Prostate gland (tissue), 2 donors: Measurements from ENCODE around the gene FAM180B. TPM values are rescaled to one million over a fixed set of nuclear protein-coding genes. Genes with fewer than 3 reads are reported as not detected.
"Not testable (repeated sequence)": the region's sequence is repeated elsewhere in the genome, so short reads cannot be mapped to it uniquely, and the experiment has no call there.

Experiments
- DNase-seq: peaks from one replicate; pipeline ENCODE4 v3.0.0-alpha.2; 2019; ENCODE audit warnings: low spot score
- H3K27ac ChIP-seq, 2 donors: fragments of 200-600 bp; sonication (generic); 2 replicates each; pipeline ENCODE4 v1.5.1; 2017 to 2019
- H3K27me3 ChIP-seq: fragments of 200-600 bp; sonication (generic); replicated peaks from 2 replicates; pipeline ENCODE4 v1.5.1; 2019; ENCODE audit not compliant: insufficient read depth
- H3K36me3 ChIP-seq, 2 donors: fragments of 200-600 bp; sonication (generic); 1 replicate in 1 of 2; 2 replicates in 1 of 2; pipeline versions ENCODE4 v1.5.1 to v1.8.1; 2017 to 2019
- H3K4me1 ChIP-seq: fragments of 200-600 bp; sonication (generic); replicated peaks from 2 replicates; pipeline ENCODE4 v1.5.1; 2019
- H3K4me3 ChIP-seq, 2 donors: fragments of 200-600 bp; sonication (generic); 2 replicates each; pipeline ENCODE4 v1.5.1; 2017 to 2019
- H3K9me3 ChIP-seq: fragments of 200-600 bp; sonication (generic); 2 replicates; pipeline ENCODE4 v1.5.1; 2017
- POLR2A ChIP-seq: fragments of 450-650 bp; IDR thresholded peaks from one replicate; pipeline ENCODE4 v1.6.1; 2016; ENCODE audit warnings: antibody characterized with exemption, mild to moderate bottlenecking
- POLR2AphosphoS5 ChIP-seq: sonication (generic); formaldehyde crosslinking; IDR thresholded peaks from one replicate; pipeline ENCODE4 v1.6.1; 2017; ENCODE audit warnings: antibody characterized with exemption
- whole genome bisulfite sequencing: methylation state at CpG from one replicate; pipeline ENCODE4 v1.1.5; 2018; 5-methylcytosine and 5-hydroxymethylcytosine counted together
- intact Hi-C: fragments of 100-400 bp; cut with DNase I; formaldehyde crosslinking; loops from one replicate; pipeline ENCODE4 v1.14.2; 2022
- total RNA-seq, 2 donors: library from RNA; depleted of rRNA; stranded (reverse); fragments of >200 nt; gene quantifications; one replicate each; pipeline ENCODE4 v1.1.0, GENCODE V29; 2016
- TF ChIP-seq, protein P1 (sequence below), 4 experiments: fragments of 200-600 bp in 2 of 4; fragments of 450-650 bp in 2 of 4; sonication (generic) in 2 of 4; IDR thresholded peaks; 1 replicate in 3 of 4; 2 replicates in 1 of 4; pipeline ENCODE4 v1.5.1; 2016 to 2019; ENCODE audit warnings: antibody characterized with exemption in 4 of 4, mild to moderate bottlenecking in 2 of 4, moderate library complexity in 2 of 4

Gene FAM180B
- total RNA-seq, 2 donors from 2014 or later: not detected

DNA sequence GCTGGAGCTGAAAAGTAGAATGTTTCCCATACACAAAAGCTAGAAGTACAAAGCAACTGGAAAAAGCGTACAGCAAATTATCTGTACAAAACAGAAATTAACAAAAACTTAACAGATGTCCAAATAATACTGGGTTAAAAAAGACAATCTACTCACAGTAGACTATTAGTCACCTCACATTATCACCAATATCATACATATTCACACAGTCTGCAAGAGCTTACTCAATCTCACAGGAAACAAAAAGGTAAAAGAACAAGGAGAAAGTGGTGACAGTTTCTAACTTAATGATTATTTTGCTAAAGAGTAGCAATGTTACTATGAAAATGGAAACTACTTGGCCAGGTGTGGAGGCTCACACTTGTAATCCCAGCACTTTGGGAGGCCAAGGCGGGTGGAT, 45.4 kb upstream of the FAM180B start:
- intact Hi-C loops: no loop called here
- H3K4me1 ChIP-seq: no peaks in the 10 kb centered on the region
- TF ChIP-seq POLR2A: no peak
- H3K27ac ChIP-seq: no peak overlapping the region
- no peaks in the 10 kb centered on the region for H3K27me3 ChIP-seq
- WGBS: 97% methylated on average over 2 of the region's 2 CpGs
- H3K36me3 ChIP-seq: no peaks in the 10 kb centered on the region
- H3K9me3 ChIP-seq: no peaks in the 10 kb centered on the region
- no peak overlapping the region for H3K4me3 ChIP-seq
- no peak for DNase-seq

DNA sequence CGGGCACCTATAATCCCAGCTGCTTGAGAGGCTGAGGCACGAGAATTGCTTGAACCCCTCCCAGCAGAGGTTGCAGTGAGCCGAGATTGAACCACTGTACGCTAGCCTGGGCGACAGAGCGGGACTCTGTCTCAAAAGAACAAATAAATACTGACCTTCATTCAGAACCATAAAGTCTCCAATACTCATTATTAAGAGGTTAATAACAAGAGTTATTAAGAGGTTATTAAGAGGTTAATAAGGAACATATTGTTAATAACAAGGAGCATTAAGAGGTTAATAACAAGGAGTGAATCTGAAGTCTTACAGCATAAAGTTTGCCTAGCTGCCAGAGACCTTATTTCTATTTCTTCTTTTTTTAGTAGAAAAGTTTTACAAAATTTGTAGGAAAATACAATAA, 41.2 kb upstream of the FAM180B start:
- no peaks in the 10 kb centered on the region for H3K36me3 ChIP-seq

DNA sequence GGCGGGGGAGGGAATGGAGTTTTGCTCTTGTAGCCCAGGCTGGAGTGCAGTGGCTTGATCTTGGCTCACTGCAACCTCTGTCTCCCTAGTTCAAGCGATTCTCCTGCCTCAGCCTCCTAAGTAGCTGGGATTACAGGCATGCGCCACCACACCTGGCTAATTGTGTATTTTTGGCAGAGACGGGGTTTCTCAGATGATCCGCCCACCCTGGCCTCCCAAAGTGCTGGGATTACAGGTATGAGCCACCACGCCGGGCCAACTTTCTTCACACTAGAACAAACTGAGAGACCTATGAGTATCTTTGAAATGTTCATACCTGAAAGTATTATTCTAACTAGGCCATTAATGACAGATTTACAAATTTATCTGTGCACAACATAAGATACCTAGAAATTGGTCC, 40.2 kb upstream of the FAM180B start:
- H3K27me3 ChIP-seq, DNase-seq, H3K9me3 ChIP-seq, intact Hi-C loops, H3K4me3 ChIP-seq, H3K36me3 ChIP-seq, H3K27ac ChIP-seq, H3K4me1 ChIP-seq: not testable (repeated sequence)
- 90% methylated on average over 7 of the region's 7 CpGs for WGBS

More for the DNA sequence above, 41.2 kb upstream of the FAM180B start:
- Histone ChIP-seq H3K4me1 (no peaks in the 10 kb centered on the region), H3K4me3 (no peak overlapping the region), H3K27me3 (no peaks in the 10 kb centered on the region), H3K27ac (no peak overlapping the region), H3K9me3 (no peaks in the 10 kb centered on the region)
- no peak for DNase-seq
- intact Hi-C loops: no loop called here
- WGBS: 94% methylated on average over 6 of the region's 6 CpGs
- TF ChIP-seq, protein P1, sequence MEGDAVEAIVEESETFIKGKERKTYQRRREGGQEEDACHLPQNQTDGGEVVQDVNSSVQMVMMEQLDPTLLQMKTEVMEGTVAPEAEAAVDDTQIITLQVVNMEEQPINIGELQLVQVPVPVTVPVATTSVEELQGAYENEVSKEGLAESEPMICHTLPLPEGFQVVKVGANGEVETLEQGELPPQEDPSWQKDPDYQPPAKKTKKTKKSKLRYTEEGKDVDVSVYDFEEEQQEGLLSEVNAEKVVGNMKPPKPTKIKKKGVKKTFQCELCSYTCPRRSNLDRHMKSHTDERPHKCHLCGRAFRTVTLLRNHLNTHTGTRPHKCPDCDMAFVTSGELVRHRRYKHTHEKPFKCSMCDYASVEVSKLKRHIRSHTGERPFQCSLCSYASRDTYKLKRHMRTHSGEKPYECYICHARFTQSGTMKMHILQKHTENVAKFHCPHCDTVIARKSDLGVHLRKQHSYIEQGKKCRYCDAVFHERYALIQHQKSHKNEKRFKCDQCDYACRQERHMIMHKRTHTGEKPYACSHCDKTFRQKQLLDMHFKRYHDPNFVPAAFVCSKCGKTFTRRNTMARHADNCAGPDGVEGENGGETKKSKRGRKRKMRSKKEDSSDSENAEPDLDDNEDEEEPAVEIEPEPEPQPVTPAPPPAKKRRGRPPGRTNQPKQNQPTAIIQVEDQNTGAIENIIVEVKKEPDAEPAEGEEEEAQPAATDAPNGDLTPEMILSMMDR (IDR thresholded peaks at IDR 0.05): no peak
- TF ChIP-seq POLR2AphosphoS5 (no peak), POLR2A (no peak)

DNA sequence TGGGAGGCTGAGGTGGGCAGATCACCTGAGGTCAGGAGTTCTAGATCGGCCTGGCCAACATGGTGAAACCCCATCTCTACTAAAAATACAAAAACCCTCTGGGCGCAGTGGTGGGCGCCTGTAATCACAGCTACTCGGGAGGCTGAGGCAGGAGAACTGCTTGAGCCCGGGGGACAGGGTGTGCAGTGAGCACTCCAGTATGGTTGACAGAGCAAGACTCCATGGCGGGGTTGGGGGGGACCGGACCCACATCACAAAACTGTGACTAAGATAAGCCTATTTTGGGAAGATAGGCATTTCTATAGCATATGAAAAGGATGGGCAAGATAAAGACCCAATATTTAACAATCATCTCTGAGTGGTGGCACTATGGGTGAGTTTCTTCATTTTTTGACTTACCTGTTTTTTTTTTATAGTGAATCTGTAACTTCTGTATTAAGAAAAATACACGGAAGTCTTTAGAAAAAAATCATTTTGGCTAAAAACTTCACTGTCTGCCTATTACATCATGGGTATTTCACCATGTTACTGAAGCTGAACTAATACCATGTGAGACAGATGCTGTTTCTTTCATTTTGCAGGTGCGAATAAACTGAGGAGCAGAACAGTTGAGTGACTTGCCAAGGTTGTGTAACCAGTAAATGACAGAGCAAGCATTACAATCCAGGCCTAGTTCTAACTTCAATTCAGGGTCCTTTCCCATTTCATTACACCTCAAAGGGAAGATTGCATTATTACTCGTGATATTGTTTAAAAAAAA, 36.0 kb upstream of the FAM180B start:
- TF ChIP-seq POLR2AphosphoS5 (no peak), POLR2A (no peak)
- TF ChIP-seq, protein P1 (IDR thresholded peaks at IDR 0.05): no peak
- Histone ChIP-seq H3K36me3 (no peaks in the 10 kb centered on the region), H3K27me3 (no peaks in the 10 kb centered on the region), H3K27ac (no peak overlapping the region), H3K4me3 (no peak overlapping the region), H3K9me3 (no peaks in the 10 kb centered on the region), H3K4me1 (no peaks in the 10 kb centered on the region)
- 84% methylated on average over 10 of the region's 10 CpGs for WGBS
- DNase-seq: no peak
- intact Hi-C loops: loop anchor here (5.0 to 10.0 kb wide), 2 partner anchors 83 to 146 kb away; partner anchors contain the start of gene SLC39A13

DNA sequence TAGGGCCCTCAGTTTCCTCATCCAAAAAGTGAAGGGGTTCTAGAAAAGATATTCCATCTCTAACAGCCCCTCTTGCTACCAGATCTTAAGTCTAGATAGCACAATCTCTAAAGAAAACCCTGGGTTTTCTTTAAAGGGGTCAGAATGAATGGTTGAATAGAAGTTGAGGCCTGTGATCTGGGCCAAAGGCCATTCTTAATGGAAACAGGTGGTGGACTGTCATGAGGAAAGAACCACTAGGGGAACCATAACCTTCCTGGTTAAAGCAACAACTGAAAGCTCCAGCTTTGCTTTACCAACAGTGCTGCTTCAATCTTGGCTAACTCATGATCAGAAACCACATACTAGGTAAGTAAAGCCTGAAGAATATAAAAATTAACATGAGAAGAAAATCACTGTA, 35.4 kb upstream of the FAM180B start:
- H3K4me3 ChIP-seq: no peak overlapping the region
- no peaks in the 10 kb centered on the region for H3K4me1 ChIP-seq
- no peak overlapping the region for H3K27ac ChIP-seq
- intact Hi-C loops: loop anchor here (5.0 to 10.0 kb wide), 2 partner anchors 84 to 146 kb away; partner anchors contain the start of gene SLC39A13
- no peak for TF ChIP-seq POLR2A
- TF ChIP-seq, protein P1 (IDR thresholded peaks at IDR 0.05): peak in 1 of 4 experiments; percentile 28
- no peaks in the 10 kb centered on the region for H3K9me3 ChIP-seq
- no peaks in the 10 kb centered on the region for H3K27me3 ChIP-seq
- no peak for DNase-seq
- H3K36me3 ChIP-seq: no peaks in the 10 kb centered on the region

DNA sequence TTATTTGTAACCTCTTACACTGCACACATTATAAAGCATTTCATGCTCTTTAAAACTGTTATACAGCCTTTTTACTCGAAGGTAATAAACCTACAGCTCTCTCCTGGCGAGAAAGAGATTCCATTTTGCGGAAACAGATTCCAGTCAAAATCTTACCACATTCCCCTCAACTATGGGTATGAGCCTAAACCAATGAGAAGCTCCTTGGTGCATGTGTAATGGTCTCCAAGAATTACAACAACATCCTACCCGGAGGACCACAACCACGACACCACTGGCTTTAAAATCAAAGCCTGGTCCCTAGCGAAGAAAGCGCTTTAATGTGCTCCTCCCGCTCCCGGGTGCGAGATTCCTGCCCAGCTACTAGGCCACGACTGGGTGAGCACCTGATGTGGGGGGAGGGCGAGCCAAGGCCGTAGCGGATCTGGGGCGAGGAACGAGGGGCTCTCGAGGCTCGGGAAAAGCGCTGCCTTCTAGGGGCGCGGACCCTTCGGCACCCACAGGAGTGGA, 34.4 kb upstream of the FAM180B start:
- Histone ChIP-seq H3K36me3 (no peaks in the 10 kb centered on the region), H3K9me3 (no peaks in the 10 kb centered on the region), H3K4me3 (peak overlapping the region; percentile 74 to 98), H3K4me1 (no peaks in the 10 kb centered on the region), H3K27me3 (no peaks in the 10 kb centered on the region), H3K27ac (peak overlapping the region; percentile 84 to 93)
- DNase-seq: no peak
- intact Hi-C loops: loop anchor here (5.0 to 10.0 kb wide), 2 partner anchors 85 to 147 kb away; partner anchors contain the start of gene SLC39A13
- WGBS: 1% methylated on average over 22 of the region's 22 CpGs
- no peak for TF ChIP-seq POLR2A
- TF ChIP-seq, protein P1 (IDR thresholded peaks at IDR 0.05): no peak
- TF ChIP-seq POLR2AphosphoS5: no peak
